BE2C (cell line): Measurements from ENCODE around the gene TRMT61A.
"Not testable (repeated sequence)": the region's sequence is repeated elsewhere in the genome, so short reads cannot be mapped to it uniquely, and the experiment has no call there.

Source experiments
- DNase-seq: peaks from one replicate; pipeline ENCODE4 v3.0.0-alpha.2; 2020
- H3K27me3 ChIP-seq: fragments of 250-450 bp; sonication (Bioruptor Pico); 2 replicates; pipeline ENCODE4 v1.5.1; 2020; ENCODE audit warnings: mild to moderate bottlenecking
- H3K36me3 ChIP-seq: fragments of 250-450 bp; sonication (Bioruptor Pico); 2 replicates; pipeline ENCODE4 v1.5.1; 2020; ENCODE audit warnings: mild to moderate bottlenecking
- H3K4me1 ChIP-seq: fragments of 250-450 bp; sonication (Bioruptor Pico); 2 replicates; pipeline ENCODE4 v1.5.1; 2020
- H3K4me3 ChIP-seq: 2 replicates; pipeline ENCODE4 v1.5.1; 2011; ENCODE audit warnings: low read depth, low read length
- H3K9me3 ChIP-seq: fragments of 250-450 bp; sonication (Bioruptor Pico); 2 replicates; pipeline ENCODE4 v1.5.1; 2020
- CTCF ChIP-seq: IDR thresholded peaks from 2 replicates; pipeline ENCODE4 v1.5.1; 2012; ENCODE audit warnings: mild to moderate bottlenecking, low read depth, low read length

Gene TRMT61A

DNA sequence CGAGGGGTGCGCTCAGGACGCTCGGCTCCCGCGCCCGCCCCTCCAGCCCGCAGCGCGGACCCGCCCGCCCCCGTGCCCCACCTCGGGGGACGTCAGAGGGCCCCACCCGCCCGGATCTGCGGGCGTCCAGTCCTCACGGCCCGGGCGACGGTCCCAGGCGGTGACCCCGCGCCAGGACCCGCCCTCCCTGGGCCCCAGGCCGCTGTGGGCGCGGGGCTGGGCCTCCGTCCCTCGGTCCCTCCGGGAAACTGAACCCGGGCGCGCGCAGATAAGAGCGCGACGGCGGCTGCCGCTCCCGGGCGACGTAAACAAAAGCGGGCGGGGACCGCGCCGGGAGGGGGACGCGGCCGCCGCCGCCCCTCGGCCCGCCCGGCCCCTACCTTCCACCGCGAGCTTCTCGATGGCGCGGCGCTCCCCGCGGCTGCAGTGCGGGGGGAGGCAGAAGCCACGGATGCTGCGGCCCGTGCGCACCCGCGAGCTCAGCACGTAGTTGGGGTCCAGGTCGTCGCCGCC lies 7.5 kb upstream of the TRMT61A start:
- H3K4me1 ChIP-seq = peaks cover 28% of the 10 kb centered on the region
- peaks cover 26% of the 10 kb centered on the region for H3K36me3 ChIP-seq
- no peak for TF ChIP-seq CTCF
- H3K9me3 ChIP-seq = no peaks in the 10 kb centered on the region
- H3K4me3 ChIP-seq = peak overlapping the region; percentile 78
- H3K27me3 ChIP-seq = peaks cover 10% of the 10 kb centered on the region
- no peak for DNase-seq

- no peak for TF ChIP-seq CTCF
- DNase-seq = peak; percentile 61
- peaks cover 10% of the 10 kb centered on the region for H3K27me3 ChIP-seq
Measured at GRCh38 chr14:103521951-103522563, 6.9 kb upstream of the TRMT61A start.

GRCh38 chr14:103522649-103523574 lies 6.1 kb upstream of the TRMT61A start, which contains the start of gene CKB:
CKB (minus strand) TSS chr14:103522830; CDS start chr14:103522493, 337 bp downstream.
- Histone ChIP-seq H3K4me3 (peak within 1 kb of the TSS; percentile 78), H3K27me3 (peaks cover 10% of the 10 kb centered on the region), H3K4me1 (peaks cover 31% of the 10 kb centered on the region), H3K9me3 (no peaks in the 10 kb centered on the region), H3K36me3 (peaks cover 26% of the 10 kb centered on the region)
- TF ChIP-seq CTCF = no peak
- peak; percentile 88 for DNase-seq

More at GRCh38 chr14:103521951-103522563, 6.9 kb upstream of the TRMT61A start:
- peak overlapping the region; percentile 78 for H3K4me3 ChIP-seq
- peaks cover 28% of the 10 kb centered on the region for H3K4me1 ChIP-seq
- no peaks in the 10 kb centered on the region for H3K9me3 ChIP-seq
- H3K36me3 ChIP-seq = peaks cover 26% of the 10 kb centered on the region

GRCh38 chr14:103523575-103523954 lies 5.4 kb upstream of the TRMT61A start:
- Histone ChIP-seq H3K9me3 (no peaks in the 10 kb centered on the region), H3K4me3 (no peak overlapping the region), H3K4me1 (peaks cover 33% of the 10 kb centered on the region), H3K27me3 (peaks cover 10% of the 10 kb centered on the region), H3K36me3 (peaks cover 26% of the 10 kb centered on the region)
- no peak for DNase-seq
- TF ChIP-seq CTCF = no peak

- peaks cover 23% of the 10 kb centered on the region for H3K36me3 ChIP-seq
- no peaks in the 10 kb centered on the region for H3K9me3 ChIP-seq
- peaks cover 27% of the 10 kb centered on the region for H3K4me1 ChIP-seq
- peaks cover 10% of the 10 kb centered on the region for H3K27me3 ChIP-seq
- no peak overlapping the region for H3K4me3 ChIP-seq
- no peak for TF ChIP-seq CTCF
- DNase-seq = no peak
Measured at GRCh38 chr14:103524002-103524935, 4.7 kb upstream of the TRMT61A start.

DNA sequence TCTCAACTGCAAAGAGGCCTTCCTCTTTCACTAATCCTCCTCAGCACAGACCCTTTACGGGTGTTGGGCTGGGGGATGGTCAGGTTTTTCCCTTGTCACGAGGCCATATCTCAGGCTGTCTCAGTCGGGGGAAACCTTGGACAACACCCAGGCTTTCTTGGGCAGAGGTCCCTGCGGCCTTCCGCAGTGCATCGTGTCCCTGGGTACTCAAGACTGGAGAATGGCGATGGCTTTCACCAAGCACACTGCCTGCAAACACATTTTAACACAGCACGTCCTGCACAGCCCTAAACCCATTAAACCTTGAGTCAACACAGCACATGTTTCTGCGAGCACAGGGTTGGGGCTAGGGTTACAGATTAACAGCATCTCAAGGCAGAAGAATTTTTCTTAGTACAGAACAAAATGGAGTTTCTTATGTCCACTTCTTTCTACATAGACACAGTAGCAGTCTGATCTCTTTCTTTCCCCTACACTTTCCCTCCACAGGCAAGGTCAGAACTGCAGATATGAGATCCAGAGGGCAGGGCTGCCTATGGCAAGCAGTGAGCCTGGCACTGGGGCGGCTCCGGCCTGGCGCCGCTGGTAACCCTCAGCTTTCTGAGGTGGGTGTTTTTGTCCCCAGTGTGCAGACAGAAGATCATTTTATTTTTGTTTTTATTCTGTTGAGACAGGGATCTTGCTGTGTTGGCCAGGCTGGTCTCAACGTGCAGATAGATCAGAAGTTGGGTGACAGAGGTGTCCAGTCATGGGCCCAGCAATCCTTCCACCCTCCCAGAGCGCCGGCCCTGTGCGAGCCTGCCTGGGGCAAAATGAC lies 3.4 kb upstream of the TRMT61A start:
- Histone ChIP-seq H3K4me1 (peaks cover 13% of the 10 kb centered on the region), H3K27me3 (peaks cover 10% of the 10 kb centered on the region), H3K36me3 (peaks cover 18% of the 10 kb centered on the region)
- not testable (repeated sequence) for DNase-seq, H3K9me3 ChIP-seq, H3K4me3 ChIP-seq
